Left colon (tissue), 2 donors: ENCODE results near the gene GNAI1. TPM values are rescaled to one million over a fixed set of nuclear protein-coding genes. Genes with fewer than 3 reads are reported as not detected.

Source experiments
- ATAC-seq: fragments of 200-7000 bp; cut with Tn5 transposase; one replicate; pipeline ENCODE4 v1.9.1; 2020; ENCODE audit warnings: mild to moderate bottlenecking, moderate library complexity
- DNase-seq, 2 donors: peaks; one replicate each; pipeline ENCODE4 v3.0.0-alpha.2; 2020
- intact Hi-C, 2 donors: fragments of 100-400 bp; cut with DNase I in 1 of 2; cut with micrococcal nuclease in 1 of 2; formaldehyde crosslinking; loops; one replicate each; pipeline versions ENCODE4 v1.11.2 to v1.14.0; 2022; cut with DNase I, micrococcal nuclease
- long read RNA-seq: library from polyadenylated mRNA; unstranded; transcript quantifications from one replicate; pipeline ENCODE4 v2.0.0, GENCODE V29; 2021
- total RNA-seq, 2 donors: library from RNA; stranded (reverse); fragmentation: NEBNext Ultra II Directional; extraction: Animal tissue kit (Norgen Biotek cat#: 25700); gene quantifications; one replicate each; pipeline ENCODE4 v1.2.1, GENCODE V29; 2021
- donor health status: DM: no; HTN: no; CAD: no.
- donor health status: DM: yes; HTN: yes; CAD: no.

Gene GNAI1
- total RNA-seq: 10 to 100 TPM; 22.9 to 31.7 TPM
- long read RNA-seq, full-length matches to known transcripts: 41 of 47 reads
- long read RNA-seq, partial matches to known transcripts: 4 of 47 reads
- long read RNA-seq, other reads (novel, unspliced or antisense): 2 of 47 reads

GRCh38 chr7:80134536-80135308 lies at the start of gene GNAI1:
Gene GNAI1 (plus strand): TSS chr7:80134831. CDS start chr7:80135161, 330 bp downstream.
- intact Hi-C loops: no loop called here
- ATAC-seq (peak; percentile 69), DNase-seq (peak; percentile 62 to 66)

GRCh38 chr7:80087051-80087770 lies 47.4 kb upstream of the GNAI1 start:
- ATAC-seq: no peak
- no peak for DNase-seq
- intact Hi-C loops: no loop called here

DNA sequence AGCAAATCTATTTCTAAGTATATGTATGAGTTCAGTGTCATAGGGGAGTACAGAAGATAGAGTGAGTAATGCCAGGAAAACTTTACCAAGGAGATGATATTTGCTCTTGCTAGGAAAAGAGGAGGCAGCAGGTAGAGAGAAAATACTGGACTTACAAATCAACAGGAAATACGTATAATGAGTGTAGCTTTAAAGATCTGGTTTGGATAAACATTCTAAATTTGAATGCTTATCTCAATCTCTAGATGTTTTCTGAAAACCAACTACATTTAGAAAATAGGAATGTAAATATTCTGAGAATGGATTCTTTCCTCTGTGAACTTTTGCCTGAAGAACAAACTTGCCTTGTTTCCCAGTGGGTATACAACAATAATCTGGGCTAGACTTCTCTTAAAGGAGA lies 46.9 kb upstream of the GNAI1 start:
- DNase-seq (no peak), ATAC-seq (no peak)

GRCh38 chr7:80088705-80089104 lies 45.9 kb upstream of the GNAI1 start:
- intact Hi-C loops: no loop called here
- DNase-seq (no peak), ATAC-seq (no peak)

More for the DNA sequence above, 46.9 kb upstream of the GNAI1 start:
- intact Hi-C loops: no loop called here

- intact Hi-C loops: no loop called here
- DNase-seq (no peak), ATAC-seq (no peak)
Observed at GRCh38 chr7:80089366-80089765, 45.3 kb upstream of the GNAI1 start.

- intact Hi-C loops: loop anchor here in 1 of 2 donors (10.0 kb wide), 1 partner anchor 301 kb away; no protein-coding TSS in a partner anchor
- DNase-seq (no peak), ATAC-seq (no peak)
Observed at GRCh38 chr7:80093349-80093748, 41.3 kb upstream of the GNAI1 start.

GRCh38 chr7:80095545-80095944 lies 39.1 kb upstream of the GNAI1 start:
- DNase-seq: no peak
- intact Hi-C loops: loop anchor here in 1 of 2 donors (10.0 kb wide), 1 partner anchor 299 kb away; no protein-coding TSS in a partner anchor
- peak; percentile 62 for ATAC-seq

DNA sequence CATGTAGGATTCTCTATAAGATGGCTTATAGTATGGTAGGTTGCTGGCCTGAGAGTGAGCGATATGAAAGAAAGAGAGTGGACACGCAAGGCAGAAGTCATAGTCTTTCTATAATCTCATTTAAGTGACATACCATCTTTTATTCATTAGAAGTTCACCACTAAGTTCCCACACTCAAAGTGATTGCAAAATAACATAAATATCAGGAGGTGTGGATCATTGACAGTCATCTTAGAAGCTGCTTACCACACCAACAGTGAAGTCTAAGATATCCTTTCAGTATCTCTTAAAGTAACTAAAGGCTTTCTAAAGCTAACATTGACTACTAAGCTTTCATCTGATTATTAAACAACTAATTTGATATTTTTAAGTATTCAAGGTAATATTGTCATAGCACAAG lies 36.9 kb upstream of the GNAI1 start:
- ATAC-seq (no peak), DNase-seq (no peak)
- intact Hi-C loops: loop anchor here in 1 of 2 donors (10.0 kb wide), 1 partner anchor 297 kb away; no protein-coding TSS in a partner anchor

DNA sequence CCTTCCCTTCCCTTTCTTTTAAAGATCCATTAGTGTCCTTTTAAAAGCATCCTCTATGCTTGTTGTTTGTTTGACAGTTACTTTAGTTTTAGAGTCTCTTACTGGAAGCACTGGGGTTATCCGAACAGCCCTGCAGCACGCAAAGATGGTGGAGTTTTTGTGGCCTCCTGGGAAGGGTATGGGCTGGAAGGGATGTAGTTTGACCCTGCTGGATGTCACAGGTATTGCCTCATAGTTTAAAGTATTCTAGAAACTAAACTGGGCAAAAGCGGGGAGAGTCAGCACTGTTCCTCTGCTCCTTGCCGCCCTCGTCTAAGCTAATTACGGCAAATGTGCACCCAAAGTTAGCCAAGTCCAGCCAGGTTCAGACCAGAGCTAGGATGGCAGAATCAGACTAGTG lies 35.8 kb upstream of the GNAI1 start:
- no peak for ATAC-seq
- intact Hi-C loops: loop anchor here in 1 of 2 donors (10.0 kb wide), 1 partner anchor 296 kb away; no protein-coding TSS in a partner anchor

DNA sequence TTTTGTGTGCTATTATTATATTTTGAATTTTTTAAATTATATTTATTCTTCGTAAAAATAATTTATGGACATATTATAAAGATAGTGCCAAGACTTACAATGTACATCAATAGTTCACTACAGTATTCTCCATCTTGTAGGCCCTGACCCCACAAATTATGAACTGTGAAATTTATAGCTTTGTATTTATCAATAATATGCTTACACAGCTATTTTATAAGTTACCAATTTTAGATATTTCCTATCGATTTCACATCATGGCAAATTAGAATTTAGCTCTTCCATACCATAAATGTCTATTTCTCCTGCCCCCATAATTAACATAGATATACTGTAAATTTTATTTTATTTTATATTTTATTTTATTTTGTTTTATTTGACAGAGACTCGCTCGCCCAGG lies 34.4 kb upstream of the GNAI1 start:
- intact Hi-C loops: no loop called here

More for the DNA sequence above, 35.8 kb upstream of the GNAI1 start:
- DNase-seq: no peak

DNA sequence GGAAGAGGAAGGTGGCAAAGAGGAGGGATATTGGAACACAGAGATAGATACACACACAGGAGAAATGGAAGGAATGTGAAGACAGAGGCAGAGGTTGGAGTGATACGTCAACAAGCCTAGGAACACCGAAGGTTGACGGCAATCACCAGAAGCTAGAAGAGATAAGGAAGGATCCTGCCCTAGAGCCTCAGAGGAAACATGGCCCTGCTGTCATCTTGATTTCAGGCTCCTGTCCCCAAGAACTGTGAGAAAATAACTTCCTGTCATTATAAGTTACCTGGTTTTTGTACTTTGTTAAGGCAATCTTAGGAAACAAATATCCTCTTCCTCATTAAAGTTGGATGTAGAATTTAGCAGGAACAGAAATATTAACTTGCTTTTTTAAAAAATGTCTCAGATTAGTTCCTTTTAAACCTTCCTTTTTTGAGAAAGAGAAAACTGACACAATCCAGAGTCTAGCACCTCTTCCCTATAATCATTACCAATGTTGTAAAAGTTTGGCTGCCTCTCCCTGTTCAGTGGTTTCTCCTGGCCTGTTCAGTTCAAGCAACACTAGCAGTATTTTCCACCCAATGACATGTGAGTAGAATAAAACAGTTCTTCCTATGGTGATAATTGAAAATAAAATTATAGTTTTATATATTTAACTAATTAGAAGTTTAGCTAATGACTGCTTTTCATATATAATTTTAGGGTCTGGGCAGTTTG lies 28.8 kb upstream of the GNAI1 start:
- intact Hi-C loops: no loop called here
- no peak for DNase-seq
- ATAC-seq: peak; percentile 94

More for the DNA sequence above, 34.4 kb upstream of the GNAI1 start:
- ATAC-seq: no peak
- DNase-seq: no peak

DNA sequence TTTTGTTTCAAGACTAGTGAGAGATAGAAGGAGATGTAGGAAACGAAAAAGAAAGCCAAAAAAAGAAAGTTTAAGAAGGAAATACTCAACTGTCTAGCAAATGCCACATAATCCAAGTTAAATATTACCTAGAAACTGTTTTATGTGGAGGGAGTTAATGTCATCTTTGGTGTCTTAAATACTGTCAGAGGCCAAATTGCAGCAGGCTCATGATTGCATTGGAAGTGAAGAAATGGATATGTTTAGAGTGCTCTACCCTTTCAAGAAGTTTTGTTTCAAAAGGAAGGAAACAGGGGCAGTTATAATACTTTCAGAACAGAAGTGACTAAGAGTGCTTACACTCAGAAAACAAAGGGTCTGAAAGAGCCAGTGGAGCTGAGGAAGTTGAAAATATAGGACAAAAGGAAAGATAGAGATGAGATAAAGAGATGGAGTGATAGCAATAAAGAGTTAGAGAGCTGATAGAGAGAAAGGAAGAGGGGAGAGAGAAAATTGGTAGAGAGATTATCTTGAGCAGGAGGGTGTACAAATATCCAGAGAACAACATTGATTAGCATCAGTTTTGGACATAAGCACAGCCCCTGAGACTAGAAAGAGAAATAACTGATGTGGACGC lies 28.0 kb upstream of the GNAI1 start:
- DNase-seq (no peak), ATAC-seq (peak; percentile 85)
- intact Hi-C loops: no loop called here

- intact Hi-C loops: no loop called here
- ATAC-seq (no peak), DNase-seq (no peak)
Observed at GRCh38 chr7:80107278-80107677, 27.4 kb upstream of the GNAI1 start.

DNA sequence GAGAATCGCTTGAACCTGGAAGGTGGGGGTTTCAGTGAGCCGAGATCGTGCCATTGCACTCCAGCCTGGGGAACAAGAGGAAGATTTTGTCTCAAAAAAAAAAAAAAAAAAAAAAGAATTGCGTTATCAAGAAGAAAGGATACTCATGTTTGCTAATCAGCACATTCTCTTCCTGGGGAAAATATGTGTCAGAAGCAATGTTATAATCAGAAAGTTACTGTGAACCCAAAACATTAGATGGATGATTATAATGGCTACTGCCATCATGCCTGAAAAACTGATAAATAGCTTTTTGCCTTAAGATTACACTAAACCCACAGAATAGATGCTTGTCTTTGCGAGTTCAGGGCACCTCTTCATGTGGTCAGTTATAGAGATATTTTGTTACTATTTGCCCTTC lies 24.3 kb upstream of the GNAI1 start:
- DNase-seq: no peak
- intact Hi-C loops: no loop called here
- no peak for ATAC-seq

DNA sequence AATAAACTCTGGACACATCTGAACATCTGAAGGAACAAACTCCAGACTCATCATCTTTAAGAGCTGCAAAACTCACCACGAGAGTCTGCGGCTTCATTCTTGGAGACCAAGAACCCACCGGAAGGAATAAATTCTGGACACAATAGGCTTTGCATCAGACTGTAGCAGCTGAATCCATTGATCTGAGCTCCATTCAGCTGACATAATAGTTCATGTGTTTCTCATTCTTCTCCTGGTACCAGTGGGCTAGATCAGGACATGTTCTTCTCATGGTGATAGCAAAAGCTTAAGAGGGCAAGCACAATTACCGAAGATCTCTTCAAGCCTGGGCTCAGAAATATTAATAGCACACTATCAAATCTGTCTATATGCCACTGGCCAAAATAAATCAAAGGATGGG lies 20.5 kb upstream of the GNAI1 start:
- intact Hi-C loops: no loop called here
- no peak for DNase-seq
- no peak for ATAC-seq

- intact Hi-C loops: no loop called here
- DNase-seq (no peak), ATAC-seq (peak; percentile 46)
Observed at GRCh38 chr7:80124526-80125264, 9.9 kb upstream of the GNAI1 start.

DNA sequence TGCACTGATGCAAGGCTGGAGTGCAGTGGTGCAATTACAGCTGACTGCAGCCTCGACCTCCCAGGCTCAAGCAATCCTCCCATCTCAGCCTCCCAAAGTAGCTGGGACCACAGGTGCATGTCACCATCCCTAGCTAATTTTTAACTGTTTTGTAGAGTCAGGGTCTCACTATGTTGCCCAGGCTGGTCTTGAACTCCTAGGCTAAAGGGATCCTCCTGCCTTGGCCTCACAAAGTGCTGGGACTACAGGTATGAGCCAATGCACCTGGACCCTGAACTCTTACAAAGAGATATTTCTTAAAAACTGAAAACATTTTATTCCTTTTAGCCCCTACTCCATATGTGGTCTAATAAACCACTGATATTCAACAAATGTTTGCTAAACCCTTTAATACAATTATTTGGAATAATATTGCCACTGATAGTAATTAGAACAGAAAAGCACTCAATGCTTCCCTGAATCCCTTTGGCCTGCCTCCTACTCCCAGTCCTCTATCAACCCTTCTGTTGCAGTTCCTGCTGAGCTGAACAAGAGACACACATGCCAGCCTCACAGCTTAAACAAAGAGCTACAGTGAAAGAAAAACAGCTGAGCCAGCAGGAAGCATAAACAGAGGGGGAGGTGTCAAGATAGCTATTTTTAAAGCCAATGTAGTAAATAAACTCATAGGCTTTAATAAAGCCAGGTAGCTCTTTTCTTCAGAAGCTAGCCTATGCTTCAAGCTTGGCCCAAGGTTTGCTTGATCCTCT lies 7.0 kb upstream of the GNAI1 start:
- ATAC-seq: peak; percentile 58
- DNase-seq: no peak
- intact Hi-C loops: no loop called here
